Left colon (tissue), 2 donors: ENCODE results near the gene GPS1. TPM values are rescaled to one million over a fixed set of nuclear protein-coding genes. Genes with fewer than 3 reads are reported as not detected.
A peak's percentile ranks its signal among the peaks of the same experiment; 100 is the strongest.
"Not testable (repeated sequence)": the region's sequence is repeated elsewhere in the genome, so short reads cannot be mapped to it uniquely, and the experiment has no call there.

ENCODE experiments used
- ATAC-seq: fragments of 200-7000 bp; cut with Tn5 transposase; one replicate; pipeline ENCODE4 v1.9.1; 2020; ENCODE audit warnings: mild to moderate bottlenecking, moderate library complexity
- DNase-seq, 2 donors: peaks; one replicate each; pipeline ENCODE4 v3.0.0-alpha.2; 2020
- intact Hi-C, 2 donors: fragments of 100-400 bp; cut with DNase I in 1 of 2; cut with micrococcal nuclease in 1 of 2; formaldehyde crosslinking; loops; one replicate each; pipeline versions ENCODE4 v1.11.2 to v1.14.0; 2022; cut with DNase I, micrococcal nuclease
- total RNA-seq, 2 donors: library from RNA; stranded (reverse); fragmentation: NEBNext Ultra II Directional; extraction: Animal tissue kit (Norgen Biotek cat#: 25700); gene quantifications; one replicate each; pipeline ENCODE4 v1.2.1, GENCODE V29; 2021
- donor health status: DM: no; HTN: no; CAD: no.
- donor health status: DM: yes; HTN: yes; CAD: no.

Gene GPS1
- total RNA-seq, 2 donors from 2014 or later = 80.7 to 87.4 TPM

- DNase-seq (peak; percentile 97 to 98), ATAC-seq (peak; percentile 92)
- intact Hi-C loops = no loop called here
These were observed 14.4 kb upstream of the GPS1 start, which contains the start of gene DCXR for GRCh38 chr17:82037092-82037888. TSS of gene DCXR (minus strand) at chr17:82037697. CDS start at chr17:82037682, 15 bp downstream.

GRCh38 chr17:82037889-82038195 lies 13.9 kb upstream of the GPS1 start:
- DNase-seq (no peak), ATAC-seq (no peak)
- intact Hi-C loops = no loop called here

GRCh38 chr17:82038796-82039409 lies 12.8 kb upstream of the GPS1 start:
- ATAC-seq, intact Hi-C loops, DNase-seq: not testable (repeated sequence)

- ATAC-seq = no peak
- intact Hi-C loops = no loop called here
- no peak for DNase-seq
These were observed 11.9 kb upstream of the GPS1 start for GRCh38 chr17:82039695-82040299.

- intact Hi-C loops = no loop called here
These were observed 10.4 kb upstream of the GPS1 start for GRCh38 chr17:82041144-82041814.

GRCh38 chr17:82042649-82043048 lies 9.0 kb upstream of the GPS1 start:
- DNase-seq (no peak), ATAC-seq (no peak)
- intact Hi-C loops = no loop called here

More at GRCh38 chr17:82041144-82041814, 10.4 kb upstream of the GPS1 start:
- ATAC-seq = no peak
- no peak for DNase-seq

- ATAC-seq (no peak), DNase-seq (no peak)
- intact Hi-C loops = no loop called here
These were observed 8.2 kb upstream of the GPS1 start for GRCh38 chr17:82043507-82043906.

- ATAC-seq (no peak), DNase-seq (no peak)
- intact Hi-C loops = no loop called here
These were observed 5.7 kb upstream of the GPS1 start for GRCh38 chr17:82045936-82046484.

GRCh38 chr17:82046903-82047302 lies 4.8 kb upstream of the GPS1 start:
- intact Hi-C loops = no loop called here
- DNase-seq (no peak), ATAC-seq (no peak)

- intact Hi-C loops = no loop called here
- no peak for DNase-seq
- ATAC-seq = no peak
These were observed 4.3 kb upstream of the GPS1 start for GRCh38 chr17:82047379-82047778.

- intact Hi-C loops = no loop called here
- no peak for DNase-seq
- no peak for ATAC-seq
These were observed 3.7 kb upstream of the GPS1 start for GRCh38 chr17:82047914-82048570.

GRCh38 chr17:82048571-82048971 lies 3.1 kb upstream of the GPS1 start:
- DNase-seq (no peak), ATAC-seq (no peak)
- intact Hi-C loops = no loop called here

- ATAC-seq = no peak
- no peak for DNase-seq
- intact Hi-C loops = no loop called here
These were observed 2.6 kb upstream of the GPS1 start for GRCh38 chr17:82049106-82049505.

GRCh38 chr17:82049521-82049971 lies 2.2 kb upstream of the GPS1 start:
- intact Hi-C loops = no loop called here
- DNase-seq (no peak), ATAC-seq (no peak)

GRCh38 chr17:82050152-82050760 lies 1.4 kb upstream of the GPS1 start:
- intact Hi-C loops = no loop called here
- no peak for ATAC-seq
- no peak for DNase-seq

- DNase-seq (no peak), ATAC-seq (peak; percentile 21)
- intact Hi-C loops = no loop called here
These were observed 697 bp upstream of the GPS1 start for GRCh38 chr17:82050761-82051641.

- no peak for ATAC-seq
These were observed 951 bp downstream of the GPS1 start for GRCh38 chr17:82052638-82053059.

More at GRCh38 chr17:82052638-82053059, 951 bp downstream of the GPS1 start:
- no peak for DNase-seq
- intact Hi-C loops = no loop called here
